H1 (cell line): Measurements from ENCODE around the gene MCEE. TPM values are rescaled to one million over a fixed set of nuclear protein-coding genes. Genes with fewer than 3 reads are reported as not detected.

ENCODE experiments used
- CTCF ChIA-PET: fragments of 300-600 bp; sonication (Branson Sonifier 250); formaldehyde crosslinking; loops from one replicate; lab custom pipeline; 2021; ENCODE audit not compliant: partially characterized antibody; lab: Charles Lee
- POLR2A ChIA-PET: fragments of 300-600 bp; sonication (Branson Sonifier 250); formaldehyde crosslinking; loops from one replicate; lab custom pipeline; 2021; ENCODE audit warnings: inconsistent platforms; ENCODE audit not compliant: partially characterized antibody; lab: Charles Lee
- DNase-seq, 2 experiments: peaks; one replicate each; pipeline versions ENCODE4 v3.0.0 to v3.0.0-alpha.2; 2010 to 2022; ENCODE audit warnings: low spot score in 2 of 2, low read depth in 1 of 2, mixed read lengths in 1 of 2
- FAIRE-seq: peaks from 2 replicates; lab custom pipeline; 2011; peaks lifted over from hg19 to GRCh38; lab: Jason Lieb, UNC
- H2AFZ ChIP-seq: 2 replicates; pipeline ENCODE4 v1.8.1; 2012; ENCODE audit warnings: low read length, inconsistent platforms
- H2AK5ac ChIP-seq: 2 replicates; pipeline ENCODE4 v1.6.1; 2013; ENCODE audit warnings: low read depth, low read length
- H2BK120ac ChIP-seq: replicated peaks from 2 replicates; pipeline ENCODE3; 2013; ENCODE audit warnings: low read depth, low read length, inconsistent platforms
- H2BK12ac ChIP-seq: 2 replicates; pipeline ENCODE4 v1.6.1; 2013; ENCODE audit warnings: low read depth, low read length
- H2BK15ac ChIP-seq: 2 replicates; pipeline ENCODE4 v1.6.1; 2013; ENCODE audit warnings: low read length
- H2BK20ac ChIP-seq: 2 replicates; pipeline ENCODE4 v1.6.1; 2013; ENCODE audit warnings: low read length
- H2BK5ac ChIP-seq: 2 replicates; pipeline ENCODE4 v1.6.1; 2013; ENCODE audit warnings: low read depth, low read length
- H3K14ac ChIP-seq: 2 replicates; pipeline ENCODE4 v1.6.1; 2013; ENCODE audit warnings: inconsistent platforms; ENCODE audit not compliant: insufficient read length
- H3K18ac ChIP-seq: 2 replicates; pipeline ENCODE4 v1.6.1; 2013; ENCODE audit warnings: low read length; ENCODE audit errors: extremely low read depth
- H3K23ac ChIP-seq: 2 replicates; pipeline ENCODE4 v1.6.1; 2013; ENCODE audit warnings: inconsistent platforms; ENCODE audit not compliant: insufficient read length
- H3K23me2 ChIP-seq: 2 replicates; pipeline ENCODE4 v1.6.1; 2013; ENCODE audit warnings: low read depth, low read length
- H3K27ac ChIP-seq: 2 replicates; pipeline ENCODE4 v1.6.1; 2011; ENCODE audit warnings: low read depth, low read length, inconsistent platforms
- H3K27me3 ChIP-seq, 4 experiments: replicated peaks in 1 of 4; 1 replicate in 1 of 4; 2 replicates in 3 of 4; pipeline versions ENCODE4 v1.6.1 to v1.8.1; 2011 to 2013; ENCODE audit warnings: low read length in 3 of 4, mild to moderate bottlenecking in 3 of 4, inconsistent platforms in 2 of 4, mixed read lengths in 2 of 4, moderate library complexity in 1 of 4; ENCODE audit not compliant: control insufficient read depth in 3 of 4, insufficient read depth in 3 of 4; ENCODE audit errors: extremely low read depth in 1 of 4
- H3K36me3 ChIP-seq, 4 experiments: 2 replicates each; pipeline versions ENCODE4 v1.6.1 to v1.8.1; 2011 to 2013; ENCODE audit warnings: mild to moderate bottlenecking in 4 of 4, low read length in 3 of 4, moderate library complexity in 2 of 4, control low read depth in 1 of 4, inconsistent platforms in 1 of 4; ENCODE audit not compliant: insufficient read depth in 4 of 4, control insufficient read depth in 2 of 4
- H3K4ac ChIP-seq: replicated peaks from 2 replicates; pipeline ENCODE3; 2013; ENCODE audit warnings: low read length, low read depth, mixed read lengths, inconsistent platforms; ENCODE audit not compliant: insufficient read length
- H3K4me1 ChIP-seq, 4 experiments: replicated peaks in 1 of 4; 1 replicate in 1 of 4; 2 replicates in 3 of 4; pipeline versions ENCODE4 v1.6.1 to v1.8.1; 2011 to 2013; ENCODE audit warnings: low read length in 3 of 4, inconsistent platforms in 2 of 4, mixed read lengths in 1 of 4; ENCODE audit not compliant: insufficient read depth in 4 of 4, control insufficient read depth in 3 of 4
- H3K4me2 ChIP-seq, 2 experiments: 2 replicates each; pipeline versions ENCODE4 v1.6.1 to v1.8.1; 2011 to 2013; ENCODE audit warnings: low read depth in 2 of 2, low read length in 2 of 2, control low read depth in 1 of 2, inconsistent platforms in 1 of 2, mild to moderate bottlenecking in 1 of 2; ENCODE audit not compliant: insufficient read depth in 1 of 2
- H3K4me3 ChIP-seq, 4 experiments: fragments of 200-600, 300-600 bp in 1 of 4; sonication (generic), shearing (Covaris generic), sonication (Bioruptor Twin) in 1 of 4; 2 replicates each; pipeline versions ENCODE4 v1.5.1 to v1.8.1; 2011 to 2016; ENCODE audit warnings: low read length in 4 of 4, low read depth in 3 of 4, control low read depth in 2 of 4, inconsistent platforms in 2 of 4, mild to moderate bottlenecking in 2 of 4, mixed read lengths in 1 of 4, moderate library complexity in 1 of 4; ENCODE audit not compliant: insufficient read depth in 2 of 4; ENCODE audit errors: extremely low read depth in 1 of 4
- H3K56ac ChIP-seq: replicated peaks from 2 replicates; pipeline ENCODE3; 2013; ENCODE audit warnings: low read depth, mild to moderate bottlenecking, mixed read lengths, low read length, inconsistent platforms; ENCODE audit not compliant: insufficient read length
- H3K79me1 ChIP-seq: 2 replicates; pipeline ENCODE4 v1.6.1; 2013; ENCODE audit warnings: low read depth, low read length, control low read depth
- H3K79me2 ChIP-seq, 2 experiments: 2 replicates each; pipeline versions ENCODE4 v1.6.1 to v1.8.1; 2012 to 2013; ENCODE audit warnings: low read length in 2 of 2, mild to moderate bottlenecking in 2 of 2, inconsistent platforms in 1 of 2; ENCODE audit not compliant: insufficient read depth in 2 of 2, control insufficient read depth in 1 of 2
- H3K9ac ChIP-seq, 4 experiments: replicated peaks in 1 of 4; 1 replicate in 1 of 4; 2 replicates in 3 of 4; pipeline versions ENCODE4 v1.6.1 to v1.8.1; 2011 to 2013; ENCODE audit warnings: low read depth in 3 of 4, low read length in 3 of 4, control low read depth in 2 of 4, mild to moderate bottlenecking in 2 of 4, moderate library complexity in 2 of 4, inconsistent platforms in 1 of 4; ENCODE audit errors: extremely low read depth in 1 of 4
- H3K9me3 ChIP-seq, 2 experiments: 2 replicates each; pipeline versions ENCODE4 v1.6.1 to v1.8.1; 2012 to 2013; ENCODE audit warnings: mild to moderate bottlenecking in 2 of 2, moderate library complexity in 2 of 2, control low read depth in 1 of 2, inconsistent platforms in 1 of 2, low read depth in 1 of 2, low read length in 1 of 2, mixed read lengths in 1 of 2; ENCODE audit not compliant: insufficient read depth in 2 of 2
- H4K20me1 ChIP-seq, 2 experiments: replicated peaks in 1 of 2; 2 replicates each; pipeline versions ENCODE3 to v1.8.1; 2011 to 2013; ENCODE audit warnings: inconsistent platforms in 2 of 2, low read length in 2 of 2, mild to moderate bottlenecking in 1 of 2; ENCODE audit not compliant: insufficient read depth in 2 of 2, control insufficient read depth in 1 of 2
- H4K5ac ChIP-seq: 2 replicates; pipeline ENCODE4 v1.6.1; 2013; ENCODE audit warnings: low read length, low read depth, mixed read lengths, inconsistent platforms; ENCODE audit not compliant: insufficient read length
- H4K8ac ChIP-seq: 2 replicates; pipeline ENCODE4 v1.8.0; 2013; ENCODE audit warnings: mild to moderate bottlenecking, moderate library complexity, low read length, inconsistent platforms; ENCODE audit not compliant: insufficient read depth; ENCODE audit errors: extremely low read depth
- H4K91ac ChIP-seq: replicated peaks from 2 replicates; pipeline ENCODE3; 2013; ENCODE audit warnings: low read length, mixed read lengths, inconsistent platforms; ENCODE audit not compliant: insufficient read length
- BACH1 ChIP-seq: IDR thresholded peaks from 2 replicates; pipeline ENCODE4 v1.6.1; 2012; ENCODE audit warnings: low read length, improper control_type of control experiment
- SIX5 ChIP-seq: IDR thresholded peaks from 2 replicates; pipeline ENCODE4 v1.6.1; 2011; ENCODE audit warnings: mild to moderate bottlenecking, low read depth, low read length
- whole genome bisulfite sequencing, 2 experiments: shearing (Covaris generic) in 1 of 2; methylation state at CpG; one replicate each; pipeline versions ENCODE4 v1.1.6 to v1.1.7; 2013 to 2015; ENCODE audit warnings: low lambda C conversion rate in 2 of 2, mixed read lengths in 2 of 2, inconsistent platforms in 1 of 2, low coverage in 1 of 2, missing lambda C conversion rate in 1 of 2; ENCODE audit not compliant: insufficient replicate concordance in 2 of 2, insufficient coverage in 1 of 2, insufficient read length in 1 of 2; ENCODE audit errors: extremely low coverage in 1 of 2, missing lambda C conversion rate in 1 of 2; 5-methylcytosine and 5-hydroxymethylcytosine counted together
- polyA plus RNA-seq, 7 experiments: library from polyadenylated mRNA; depleted of rRNA in 3 of 7; stranded (reverse) in 5 of 7; unstranded in 2 of 7; fragments of >200 nt in 5 of 7; fragments of 200-250 nt in 2 of 7; gene quantifications; 1 replicate in 5 of 7; 2 replicates in 1 of 7; 4 replicates in 1 of 7; pipeline versions ENCODE4 v1.2.1 to v1.2.3, GENCODE V29; 2011 to 2013; ENCODE audit warnings: missing spikeins in 2 of 7, mixed read lengths in 2 of 7
- total RNA-seq: library from RNA; stranded (reverse); fragmentation: NEBNext Ultra II Directional; extraction: Animal tissue kit (Norgen Biotek cat#: 25700); gene quantifications from 2 replicates; pipeline ENCODE4 v1.2.1, GENCODE V29; 2021

Gene MCEE
- total and polyA plus RNA-seq, 2 of the 8 experiments (the other 6 are each of a cell fraction or from before 2014, with no cell fraction given): 7.3 to 14.1 TPM

DNA sequence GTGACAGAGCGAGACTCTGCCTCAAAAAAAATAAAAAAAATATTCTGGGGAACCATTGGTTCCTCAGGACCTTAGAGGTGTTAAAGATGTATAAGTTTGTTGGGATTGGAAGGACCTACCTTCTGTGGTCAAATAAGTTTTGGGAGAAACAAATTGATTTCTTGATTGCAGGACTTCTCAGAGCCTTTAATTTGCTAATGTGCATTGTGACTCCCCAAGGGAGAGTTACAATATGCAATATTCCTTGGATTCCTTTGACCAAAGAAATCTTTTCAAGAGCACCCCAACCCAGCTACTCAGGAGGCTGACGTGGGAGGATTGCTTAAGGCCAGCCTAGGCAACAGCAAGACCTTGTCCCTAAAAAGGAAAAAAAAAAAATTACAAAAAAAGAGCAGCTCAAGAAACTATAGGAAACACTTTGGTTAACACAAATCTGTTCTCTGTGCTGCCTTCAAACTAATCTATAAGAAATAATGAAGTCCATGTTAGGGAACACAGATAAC, 55.1 kb downstream of the MCEE start:
- DNase-seq (no peak), FAIRE-seq (no peak)
- no peak overlapping the region for H2BK120ac ChIP-seq
- POLR2A ChIA-PET: no interaction called here
- no peak overlapping the region for H4K8ac ChIP-seq
- H2BK12ac ChIP-seq: no peak overlapping the region
- H3K27me3 ChIP-seq: no peaks in the 10 kb centered on the region
- no peak overlapping the region for H4K91ac ChIP-seq
- H2BK15ac ChIP-seq: no peak overlapping the region
- no peak overlapping the region for H3K4me2 ChIP-seq
- H2AK5ac ChIP-seq: no peak overlapping the region
- no peak overlapping the region for H2BK5ac ChIP-seq
- H3K23ac ChIP-seq: no peak overlapping the region
- H3K23me2 ChIP-seq: no peaks in the 10 kb centered on the region
- no peak overlapping the region for H2AFZ ChIP-seq
- no peaks in the 10 kb centered on the region for H3K9me3 ChIP-seq
- TF ChIP-seq BACH1 (no peak), SIX5 (no peak)
- no peak overlapping the region for H3K4me3 ChIP-seq
- no peak overlapping the region for H2BK20ac ChIP-seq
- no peak overlapping the region for H3K27ac ChIP-seq
- H3K4ac ChIP-seq: no peak overlapping the region
- H3K56ac ChIP-seq: no peak overlapping the region
- peaks cover 0 to 9% of the 10 kb centered on the region in 2 experiments for H4K20me1 ChIP-seq
- peaks cover 3% of the 10 kb centered on the region; the same call in 1 of the 2 replicates for H3K79me1 ChIP-seq
- no peak overlapping the region for H3K9ac ChIP-seq
- H3K36me3 ChIP-seq: peaks cover 11 to 31% (median 23%) of the 10 kb centered on the region in 4 experiments
- WGBS, 2 experiments: 91% methylated on average over 2 of the region's 2 CpGs; no CpG with 5 or more reads in 1 of the 2 experiments
- no peak overlapping the region for H4K5ac ChIP-seq
- peaks cover 3 to 11% of the 10 kb centered on the region in 2 experiments; a peak in 2 of 4 replicates for H3K79me2 ChIP-seq
- CTCF ChIA-PET: interaction anchor here (0.6 to 1.5 kb wide), 2 partner anchors 74 to 128 kb away, joined by 3 to 4 read pairs; no protein-coding TSS in a partner anchor
- no peak overlapping the region for H3K18ac ChIP-seq
- no peak overlapping the region for H3K14ac ChIP-seq
- H3K4me1 ChIP-seq: no peaks in the 10 kb centered on the region; a peak in 1 of 7 replicates
